Gastrocnemius medialis (tissue), 4 donors: ENCODE results near the gene SLC34A3.

Experiments
- CTCF ChIP-seq, 5 experiments: fragments of 450-650 bp in 3 of 5; fragments of 200-600 bp in 2 of 5; sonication (generic) in 2 of 5; IDR thresholded peaks in 4 of 5; conservative IDR thresholded peaks in 1 of 5; 1 replicate in 4 of 5; 2 replicates in 1 of 5; pipeline ENCODE4 v1.5.1; 2016 to 2019; ENCODE audit warnings: antibody characterized with exemption in 5 of 5, mild to moderate bottlenecking in 3 of 5, moderate library complexity in 3 of 5
- POLR2A ChIP-seq, 2 donors: fragments of 450-650 bp; IDR thresholded peaks; one replicate each; pipeline ENCODE4 v1.6.1; 2017; ENCODE audit warnings: antibody characterized with exemption in 2 of 2, mild to moderate bottlenecking in 2 of 2, moderate library complexity in 2 of 2

GRCh38 chr9:137233143-137233980 lies 2.7 kb downstream of the SLC34A3 start:
- TF ChIP-seq CTCF (IDR thresholded peaks at IDR 0.05 in 4 of 5, conservative IDR thresholded peaks at IDR 0.05 in 1 of 5): no peak
- TF ChIP-seq POLR2A (IDR thresholded peaks at IDR 0.05): no peak
